NOMO-1 treated with dmso at 0.1 percent for 144 hours (cell line): ENCODE results near the gene SEC31A.
A peak's percentile ranks its signal among the peaks of the same experiment; 100 is the strongest.
"Not testable (repeated sequence)": the region's sequence is repeated elsewhere in the genome, so short reads cannot be mapped to it uniquely, and the experiment has no call there.

Experiments used
- DNase-seq: peaks from one replicate; lab custom pipeline; 2025; ENCODE audit not compliant: unreplicated experiment; lab: John Stamatoyannopoulos, UW

SEC31A gene, protein sequence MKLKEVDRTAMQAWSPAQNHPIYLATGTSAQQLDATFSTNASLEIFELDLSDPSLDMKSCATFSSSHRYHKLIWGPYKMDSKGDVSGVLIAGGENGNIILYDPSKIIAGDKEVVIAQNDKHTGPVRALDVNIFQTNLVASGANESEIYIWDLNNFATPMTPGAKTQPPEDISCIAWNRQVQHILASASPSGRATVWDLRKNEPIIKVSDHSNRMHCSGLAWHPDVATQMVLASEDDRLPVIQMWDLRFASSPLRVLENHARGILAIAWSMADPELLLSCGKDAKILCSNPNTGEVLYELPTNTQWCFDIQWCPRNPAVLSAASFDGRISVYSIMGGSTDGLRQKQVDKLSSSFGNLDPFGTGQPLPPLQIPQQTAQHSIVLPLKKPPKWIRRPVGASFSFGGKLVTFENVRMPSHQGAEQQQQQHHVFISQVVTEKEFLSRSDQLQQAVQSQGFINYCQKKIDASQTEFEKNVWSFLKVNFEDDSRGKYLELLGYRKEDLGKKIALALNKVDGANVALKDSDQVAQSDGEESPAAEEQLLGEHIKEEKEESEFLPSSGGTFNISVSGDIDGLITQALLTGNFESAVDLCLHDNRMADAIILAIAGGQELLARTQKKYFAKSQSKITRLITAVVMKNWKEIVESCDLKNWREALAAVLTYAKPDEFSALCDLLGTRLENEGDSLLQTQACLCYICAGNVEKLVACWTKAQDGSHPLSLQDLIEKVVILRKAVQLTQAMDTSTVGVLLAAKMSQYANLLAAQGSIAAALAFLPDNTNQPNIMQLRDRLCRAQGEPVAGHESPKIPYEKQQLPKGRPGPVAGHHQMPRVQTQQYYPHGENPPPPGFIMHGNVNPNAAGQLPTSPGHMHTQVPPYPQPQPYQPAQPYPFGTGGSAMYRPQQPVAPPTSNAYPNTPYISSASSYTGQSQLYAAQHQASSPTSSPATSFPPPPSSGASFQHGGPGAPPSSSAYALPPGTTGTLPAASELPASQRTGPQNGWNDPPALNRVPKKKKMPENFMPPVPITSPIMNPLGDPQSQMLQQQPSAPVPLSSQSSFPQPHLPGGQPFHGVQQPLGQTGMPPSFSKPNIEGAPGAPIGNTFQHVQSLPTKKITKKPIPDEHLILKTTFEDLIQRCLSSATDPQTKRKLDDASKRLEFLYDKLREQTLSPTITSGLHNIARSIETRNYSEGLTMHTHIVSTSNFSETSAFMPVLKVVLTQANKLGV

DNA sequence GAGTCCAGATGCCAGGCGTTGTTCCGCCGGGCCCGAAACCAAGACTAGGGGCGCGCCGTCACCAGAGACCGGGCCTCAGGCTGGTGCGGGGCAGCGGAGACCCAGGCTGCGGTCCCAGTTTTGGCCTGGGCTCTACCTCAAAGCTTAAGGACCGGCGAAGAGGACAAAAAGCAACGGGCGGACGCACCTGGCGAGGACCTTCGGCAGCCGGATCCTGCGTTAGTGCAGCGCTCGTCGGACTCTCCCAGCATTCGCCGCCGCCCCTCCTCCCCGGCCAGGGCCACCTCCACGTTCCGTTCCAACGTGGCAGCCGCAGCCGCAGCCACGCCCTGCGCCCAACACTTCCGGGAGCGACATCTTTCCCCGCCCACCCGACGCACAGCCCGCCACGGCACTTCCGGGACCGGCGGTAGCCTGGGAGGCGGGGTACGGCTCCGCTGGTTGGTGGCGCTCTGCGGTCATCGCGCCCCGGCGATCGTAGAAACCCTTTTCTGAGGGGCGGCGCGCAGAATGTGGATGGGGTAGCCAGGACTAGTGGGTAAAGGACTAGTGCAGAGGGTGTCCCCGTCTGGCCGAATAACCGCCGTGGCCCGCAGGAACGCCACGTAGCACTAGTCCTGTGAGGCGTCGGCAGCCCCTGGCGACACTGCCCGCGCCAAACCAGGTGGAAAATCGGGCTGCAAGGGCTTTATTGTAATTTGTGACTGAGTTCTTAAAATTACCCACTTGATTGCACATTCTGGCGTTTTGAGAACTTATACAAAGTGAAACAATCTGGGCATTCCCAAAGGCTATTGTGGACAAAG is at the start of gene SEC31A:
Gene SEC31A (minus strand): TSS at position 253 of the 806 bp plus-strand sequence. CDS start 9,217 bp downstream, outside the sequence.
- DNase-seq, result peak; percentile 95

DNA sequence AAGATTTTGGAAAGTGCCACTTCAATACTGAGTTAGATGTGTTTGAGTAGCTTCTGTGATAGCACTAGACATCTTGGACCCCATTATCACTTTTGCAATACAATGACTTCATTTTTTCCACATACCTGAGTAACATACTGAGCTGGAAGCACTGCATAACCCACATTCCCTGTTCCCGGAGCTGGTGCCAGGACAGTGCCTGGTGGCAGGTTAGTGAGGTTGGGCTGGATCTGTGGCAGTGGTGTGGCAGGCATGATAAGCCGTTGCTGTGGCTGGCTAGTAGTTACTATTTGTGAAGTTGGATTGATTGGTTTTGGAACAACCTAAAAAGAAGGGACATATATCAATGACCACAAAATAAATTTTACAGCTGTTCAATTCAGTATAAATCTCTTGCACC is 48.5 kb upstream of the SEC31A start:
- no peak for DNase-seq

DNA sequence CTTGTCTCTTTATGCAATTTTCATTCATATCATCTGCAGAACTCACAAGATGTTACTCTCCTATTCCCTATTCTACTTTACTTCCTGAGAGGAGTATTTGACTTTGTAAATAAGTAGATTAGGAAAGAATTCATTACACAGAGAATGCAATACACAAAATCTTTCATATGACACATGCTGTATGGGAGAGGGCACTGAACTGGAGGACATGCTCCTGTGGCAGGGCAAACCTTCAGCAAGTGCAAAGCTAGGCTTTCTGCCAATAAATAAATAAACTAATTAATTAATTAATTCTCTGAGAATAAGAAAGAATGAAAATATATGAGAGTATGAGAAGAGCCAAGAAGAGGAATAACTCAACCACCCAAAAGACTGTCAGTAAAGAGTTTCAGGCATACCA is 43.5 kb upstream of the SEC31A start:
- no peak for DNase-seq

DNA sequence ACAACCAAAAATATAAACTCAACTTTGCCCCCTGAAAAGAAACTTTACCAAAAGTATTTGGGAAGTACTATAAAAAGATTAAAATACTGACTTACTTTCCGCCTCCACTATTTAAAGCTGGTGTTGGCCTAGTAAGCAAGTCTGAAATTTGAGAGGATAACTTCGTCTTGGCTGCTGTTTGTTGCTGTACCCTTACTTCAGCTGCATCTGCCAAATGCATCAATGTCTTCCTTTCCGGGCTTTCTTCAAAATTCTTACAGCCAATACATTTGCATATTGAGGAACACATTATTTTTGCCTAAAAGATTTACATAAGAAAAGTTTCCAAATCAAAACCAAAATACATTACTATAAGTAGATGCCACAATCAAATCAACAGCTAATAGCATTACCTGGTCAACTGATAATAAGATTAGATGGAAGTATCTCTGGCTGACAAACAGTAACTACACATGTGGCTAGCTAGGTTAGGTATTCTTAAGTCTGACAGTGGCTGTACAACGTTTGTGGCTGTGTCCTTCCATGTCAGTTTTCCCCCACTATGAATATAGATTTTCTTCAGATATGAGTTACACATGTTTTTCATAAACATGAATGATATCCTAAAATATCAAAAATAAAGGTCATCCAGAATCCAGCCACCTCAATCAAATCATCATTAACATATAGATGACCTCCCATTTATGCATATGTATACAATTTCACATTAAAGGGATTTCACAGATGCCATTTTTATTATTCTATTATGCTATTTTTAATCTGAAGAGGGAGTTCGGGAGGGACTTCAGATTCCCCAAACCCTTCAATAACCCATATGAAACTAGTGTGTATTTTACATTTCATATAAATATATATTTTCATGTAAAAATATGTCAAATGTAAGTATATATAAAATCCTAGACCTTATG is 40.1 kb upstream of the SEC31A start:
- DNase-seq, result no peak

DNA sequence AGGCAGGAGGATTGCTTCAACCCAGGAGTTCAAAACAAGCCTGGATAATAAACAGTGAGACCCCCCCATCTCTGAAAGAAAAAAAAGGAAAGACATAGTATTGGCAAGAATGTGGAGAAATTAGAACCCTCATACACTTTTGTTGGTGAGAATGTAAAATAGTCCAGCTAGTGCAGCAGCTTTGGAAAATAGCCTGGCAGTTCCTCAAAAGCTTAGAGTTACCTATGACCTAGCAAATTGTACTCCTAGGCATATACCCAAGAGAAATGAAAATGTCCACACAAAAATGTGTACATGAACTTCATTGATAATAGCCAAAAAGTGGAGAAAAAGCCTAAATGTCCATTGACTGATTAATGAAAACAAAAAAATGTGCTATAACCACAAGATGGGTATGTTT is 30.8 kb upstream of the SEC31A start:
- no peak for DNase-seq

DNA sequence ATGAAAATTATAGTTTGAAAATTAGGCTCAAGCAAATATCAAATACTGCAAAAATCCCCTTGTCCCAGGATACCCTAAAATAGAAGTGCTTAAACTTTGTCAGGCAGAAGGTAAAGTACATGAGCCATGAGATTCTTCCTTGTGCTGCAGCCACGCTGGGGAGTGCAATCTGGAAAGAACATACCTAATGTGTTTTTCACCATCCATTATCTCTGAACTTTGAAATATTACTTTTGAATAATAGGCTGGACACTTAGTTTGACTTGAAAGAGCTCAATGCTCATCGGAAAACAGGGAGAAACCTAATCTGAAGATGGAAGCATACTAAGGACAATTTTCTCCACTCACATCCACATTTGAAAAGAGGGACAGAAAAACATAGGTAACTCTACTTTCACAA is 28.4 kb upstream of the SEC31A start:
- no peak for DNase-seq

DNA sequence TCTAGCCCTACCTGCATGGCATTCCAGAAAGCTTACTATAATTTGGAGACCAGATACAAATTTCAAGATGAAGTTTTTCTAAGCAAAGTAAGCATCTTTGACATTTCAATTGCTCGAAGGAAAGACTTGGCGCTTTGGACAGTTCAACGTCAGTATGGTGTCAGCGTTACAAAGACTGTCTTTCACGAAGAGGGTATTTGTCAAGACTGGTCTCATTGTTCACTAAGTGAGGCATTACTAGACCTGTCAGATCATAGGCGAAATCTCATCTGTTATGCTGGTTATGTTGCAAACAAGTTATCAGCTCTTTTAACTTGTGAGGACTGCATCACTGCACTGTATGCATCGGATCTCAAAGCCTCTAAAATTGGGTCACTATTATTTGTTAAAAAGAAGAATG is 27.1 kb upstream of the SEC31A start:
- DNase-seq, result no peak

DNA sequence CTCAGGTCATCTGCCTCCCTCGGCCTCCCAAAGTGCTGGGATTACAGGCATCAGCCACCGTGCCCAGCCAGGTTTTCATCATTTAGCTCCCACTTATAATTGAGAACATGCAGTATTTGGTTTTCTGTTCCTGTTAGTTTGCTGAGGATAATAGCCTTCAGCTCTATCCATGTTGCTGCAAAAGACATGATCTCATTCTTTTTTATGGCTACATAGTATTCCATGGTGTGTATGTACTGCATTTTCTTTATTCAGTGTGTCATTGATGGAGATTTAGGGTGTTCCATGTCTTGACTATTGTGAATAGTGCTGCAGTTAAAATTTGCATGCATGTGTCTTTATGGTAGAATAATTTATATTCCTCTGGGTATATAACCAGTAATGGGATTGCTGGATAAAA is 23.0 kb upstream of the SEC31A start:
- DNase-seq, result not testable (repeated sequence)

DNA sequence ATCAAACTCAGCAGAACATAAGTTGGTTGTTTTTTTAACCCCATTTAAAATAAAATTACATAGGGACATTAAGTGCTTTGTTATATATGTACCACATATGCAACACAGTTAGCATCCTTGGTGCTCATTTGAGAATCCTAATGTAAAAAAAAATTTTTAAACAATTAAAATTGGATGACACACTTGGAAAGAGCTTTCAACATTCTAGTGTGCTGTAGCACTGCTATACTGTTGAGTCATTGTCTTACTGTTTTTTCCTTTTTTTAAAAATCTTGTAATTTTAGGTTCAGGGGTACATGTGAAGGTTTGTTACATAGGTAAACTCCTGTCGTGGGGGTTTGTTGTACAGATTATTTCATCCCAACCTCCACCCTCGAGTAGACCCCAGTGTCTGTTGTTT is 22.4 kb upstream of the SEC31A start:
- DNase-seq, result no peak

DNA sequence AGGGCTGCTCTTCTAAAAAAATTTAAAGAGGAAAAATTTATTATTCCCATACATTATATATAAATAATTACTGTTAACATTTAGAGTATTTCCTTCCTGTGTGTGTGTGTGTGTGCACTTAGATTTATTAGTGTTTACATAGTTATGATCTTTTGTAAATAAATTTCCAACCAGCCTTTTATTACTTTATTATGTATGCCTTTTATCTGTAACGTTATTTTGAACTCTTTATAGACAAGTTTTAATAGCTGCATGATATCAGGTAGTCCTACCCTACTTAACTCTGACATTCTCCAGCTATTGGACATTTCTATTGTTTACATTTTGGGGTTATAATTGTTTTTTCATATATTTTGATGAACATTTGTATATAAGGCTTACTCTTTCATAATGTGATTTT is 18.4 kb upstream of the SEC31A start:
- DNase-seq, result no peak

DNA sequence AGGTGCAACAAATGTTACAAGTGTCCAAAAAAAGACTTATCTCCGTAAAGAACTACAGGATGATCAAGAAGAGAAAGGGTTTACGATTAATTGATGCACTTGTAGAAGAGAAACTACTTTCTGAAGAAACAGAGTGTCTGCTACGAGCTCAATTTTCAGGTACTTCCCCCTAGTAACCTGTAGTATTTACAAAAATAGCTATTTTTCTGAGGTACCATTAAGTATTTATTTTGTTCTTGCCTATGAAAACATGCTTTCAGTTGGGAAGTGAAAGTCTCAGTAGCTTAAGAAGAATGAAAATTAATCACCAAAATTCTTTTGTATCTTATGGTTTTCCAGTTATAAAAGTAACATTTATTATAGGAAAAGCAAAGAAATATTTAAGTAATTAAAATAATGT is 15.5 kb upstream of the SEC31A start:
- no peak for DNase-seq

DNA sequence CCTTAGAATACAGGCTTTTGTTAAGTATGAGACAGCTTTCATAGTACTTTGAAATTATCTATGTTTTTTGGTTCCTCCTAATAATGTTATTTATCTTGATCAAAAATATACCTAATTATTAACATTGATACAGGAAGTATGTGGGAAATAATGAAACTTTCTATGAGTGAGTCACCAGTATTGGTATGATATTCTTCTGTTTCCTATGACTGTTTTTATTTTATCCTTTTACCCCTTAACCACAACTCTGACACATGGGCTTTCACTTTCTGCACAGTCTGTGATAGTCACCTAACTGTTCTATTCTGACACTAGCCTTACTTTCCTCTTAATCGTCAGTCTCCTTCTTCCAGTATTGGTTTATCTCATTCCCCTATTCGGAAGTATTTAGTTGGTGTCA is 14.3 kb upstream of the SEC31A start:
- no peak for DNase-seq

DNA sequence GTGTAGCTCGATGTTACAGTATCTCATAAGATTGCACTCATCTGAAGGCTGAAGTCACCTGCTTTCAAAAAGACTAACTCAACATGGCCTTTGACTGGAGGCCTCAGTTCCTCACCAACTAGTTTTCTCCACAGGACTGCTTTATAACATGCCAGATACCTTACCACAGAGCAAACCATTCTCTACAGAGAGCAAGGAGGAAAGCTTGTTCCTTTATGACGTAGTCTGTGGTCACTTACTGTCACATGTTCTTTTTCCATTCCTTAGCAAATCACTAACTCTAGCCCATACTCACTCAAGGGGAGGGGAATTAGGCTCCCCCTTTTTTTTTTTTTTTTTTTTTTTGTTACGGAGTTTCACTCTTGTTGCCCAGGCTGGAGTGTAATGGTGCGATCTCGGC is 12.8 kb upstream of the SEC31A start:
- no peak for DNase-seq

DNA sequence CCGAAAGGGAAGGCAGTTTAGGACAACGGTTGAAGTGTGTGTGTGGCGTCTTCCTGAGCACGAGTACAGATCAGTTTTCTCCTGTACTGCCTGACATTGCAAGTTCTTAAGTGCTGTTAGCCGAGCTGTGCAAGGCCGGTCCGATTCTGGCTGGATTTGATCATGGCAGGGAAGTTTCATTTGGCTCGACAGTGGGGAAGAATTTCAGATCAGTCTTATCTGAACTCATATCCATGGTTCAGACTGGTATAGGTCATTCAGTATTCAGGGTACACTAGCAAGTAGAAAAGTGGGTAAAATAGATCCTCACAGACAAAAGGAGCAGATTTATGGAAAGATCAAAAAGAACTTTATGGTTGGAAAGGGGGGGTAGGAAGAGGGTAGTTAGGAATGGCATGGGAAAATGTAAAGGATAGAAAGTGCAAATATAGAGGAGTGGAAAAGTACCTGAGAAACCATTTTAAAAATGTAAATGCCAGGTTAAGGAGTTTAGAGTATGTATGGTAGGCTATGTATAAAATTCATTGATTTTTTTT is 10.3 kb upstream of the SEC31A start:
- no peak for DNase-seq

DNA sequence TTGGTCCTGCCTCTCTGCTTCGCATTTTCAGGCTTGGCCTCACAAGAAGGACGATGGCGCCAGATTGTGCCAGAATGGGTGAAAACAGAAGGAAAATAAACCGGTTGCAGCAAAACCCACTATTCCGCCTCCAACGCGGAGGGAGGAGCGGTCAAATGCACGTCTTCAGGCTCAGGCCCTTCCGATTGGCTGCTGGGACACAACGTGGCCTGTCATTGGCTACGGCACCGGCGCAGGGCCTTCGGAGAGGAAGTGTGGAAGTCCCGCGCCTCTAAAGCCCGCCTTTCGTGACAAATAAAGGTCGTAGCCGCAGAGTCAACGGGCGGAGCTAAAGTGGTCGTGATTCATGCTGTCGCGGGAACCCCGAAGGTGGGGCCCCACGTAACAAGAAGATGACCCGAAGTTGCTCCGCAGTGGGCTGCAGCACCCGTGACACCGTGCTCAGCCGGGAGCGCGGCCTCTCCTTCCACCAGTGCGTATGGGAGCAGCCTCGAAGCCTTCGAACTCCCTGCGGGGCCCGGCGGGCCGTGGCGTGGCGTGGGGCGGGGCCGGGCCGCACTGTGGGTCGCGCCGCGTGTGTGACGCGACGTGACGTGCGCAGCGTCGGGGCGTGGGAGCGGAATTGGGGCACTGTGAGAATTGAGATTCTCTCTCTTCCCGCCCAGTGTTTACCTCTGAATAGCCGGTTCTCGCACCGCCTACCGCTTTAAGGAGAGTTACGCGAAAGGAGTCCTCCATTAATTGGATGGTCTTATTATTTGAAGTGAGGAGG is 9.6 kb upstream of the SEC31A start, which contains the start of gene THAP9:
Gene THAP9 (plus strand): TSS at position 325 of the 772 bp plus-strand sequence. CDS start 68 bp downstream, at position 393.
- DNase-seq, result peak; percentile 98

DNA sequence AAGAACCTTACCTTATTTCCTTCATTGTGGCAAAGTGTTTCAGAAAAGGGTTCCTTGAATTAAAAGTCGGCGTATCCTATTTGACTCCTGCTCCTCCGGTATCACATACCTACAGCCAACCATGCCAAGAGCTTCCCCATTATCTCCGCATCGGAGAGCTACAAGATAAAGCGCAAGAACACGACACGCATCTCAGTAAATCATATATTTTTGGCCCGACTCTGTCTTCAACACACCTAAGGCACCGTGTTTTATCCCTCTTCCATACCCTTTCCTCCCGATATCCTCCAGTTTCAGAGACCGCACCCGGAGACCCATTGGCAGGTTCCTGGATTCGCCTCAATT is 9.1 kb upstream of the SEC31A start:
- no peak for DNase-seq

DNA sequence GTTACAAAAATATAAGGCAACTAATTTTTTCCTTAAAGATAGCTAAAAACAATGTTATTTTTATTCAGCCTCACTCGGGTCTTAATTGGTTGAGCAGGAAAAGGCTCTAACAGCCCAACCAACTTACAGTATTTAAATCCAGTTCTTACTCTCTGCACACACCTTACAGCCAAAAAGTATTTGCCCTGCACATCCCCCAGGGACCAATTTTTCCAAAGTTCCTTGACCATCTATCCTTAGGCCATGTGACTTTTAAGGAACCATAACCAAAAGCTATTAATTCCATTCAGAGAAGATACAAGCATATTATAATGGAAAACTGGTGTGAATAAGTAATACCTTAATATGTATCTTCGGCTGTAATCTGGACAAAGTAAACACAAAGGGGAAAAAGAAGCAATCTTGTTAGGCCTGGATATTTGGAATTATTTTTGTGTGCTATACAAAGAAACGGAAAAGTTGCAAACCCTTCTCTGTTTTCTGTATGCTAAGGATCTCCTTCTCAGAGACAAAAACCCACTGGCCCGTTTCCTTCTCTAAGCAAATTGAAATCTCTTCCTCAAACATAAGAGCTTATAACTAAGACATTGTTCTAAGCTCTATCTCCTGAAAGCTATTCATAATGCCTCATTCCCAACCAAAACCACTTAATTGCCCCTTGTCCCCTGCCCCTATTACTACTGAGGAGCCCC is 8.6 kb upstream of the SEC31A start:
- DNase-seq, result no peak
